H1 (cell line): Measurements from ENCODE around the gene GRK7. TPM values are rescaled to one million over a fixed set of nuclear protein-coding genes. Genes with fewer than 3 reads are reported as not detected.

Experiments used
- CTCF ChIA-PET: fragments of 300-600 bp; sonication (Branson Sonifier 250); formaldehyde crosslinking; loops from one replicate; lab custom pipeline; 2021; ENCODE audit not compliant: partially characterized antibody; lab: Charles Lee
- POLR2A ChIA-PET: fragments of 300-600 bp; sonication (Branson Sonifier 250); formaldehyde crosslinking; loops from one replicate; lab custom pipeline; 2021; ENCODE audit warnings: inconsistent platforms; ENCODE audit not compliant: partially characterized antibody; lab: Charles Lee
- DNase-seq, 2 experiments: peaks; one replicate each; pipeline versions ENCODE4 v3.0.0 to v3.0.0-alpha.2; 2010 to 2022; ENCODE audit warnings: low spot score in 2 of 2, low read depth in 1 of 2, mixed read lengths in 1 of 2
- FAIRE-seq: peaks from 2 replicates; lab custom pipeline; 2011; peaks lifted over from hg19 to GRCh38; lab: Jason Lieb, UNC
- H2AFZ ChIP-seq: 2 replicates; pipeline ENCODE4 v1.8.1; 2012; ENCODE audit warnings: low read length, inconsistent platforms
- H2AK5ac ChIP-seq: 2 replicates; pipeline ENCODE4 v1.6.1; 2013; ENCODE audit warnings: low read depth, low read length
- H2BK120ac ChIP-seq: replicated peaks from 2 replicates; pipeline ENCODE3; 2013; ENCODE audit warnings: low read depth, low read length, inconsistent platforms
- H2BK12ac ChIP-seq: 2 replicates; pipeline ENCODE4 v1.6.1; 2013; ENCODE audit warnings: low read depth, low read length
- H2BK15ac ChIP-seq: 2 replicates; pipeline ENCODE4 v1.6.1; 2013; ENCODE audit warnings: low read length
- H2BK20ac ChIP-seq: 2 replicates; pipeline ENCODE4 v1.6.1; 2013; ENCODE audit warnings: low read length
- H2BK5ac ChIP-seq: 2 replicates; pipeline ENCODE4 v1.6.1; 2013; ENCODE audit warnings: low read depth, low read length
- H3K14ac ChIP-seq: 2 replicates; pipeline ENCODE4 v1.6.1; 2013; ENCODE audit warnings: inconsistent platforms; ENCODE audit not compliant: insufficient read length
- H3K18ac ChIP-seq: 2 replicates; pipeline ENCODE4 v1.6.1; 2013; ENCODE audit warnings: low read length; ENCODE audit errors: extremely low read depth
- H3K23ac ChIP-seq: 2 replicates; pipeline ENCODE4 v1.6.1; 2013; ENCODE audit warnings: inconsistent platforms; ENCODE audit not compliant: insufficient read length
- H3K23me2 ChIP-seq: 2 replicates; pipeline ENCODE4 v1.6.1; 2013; ENCODE audit warnings: low read depth, low read length
- H3K27ac ChIP-seq: 2 replicates; pipeline ENCODE4 v1.6.1; 2011; ENCODE audit warnings: low read depth, low read length, inconsistent platforms
- H3K27me3 ChIP-seq, 4 experiments: replicated peaks in 1 of 4; 1 replicate in 1 of 4; 2 replicates in 3 of 4; pipeline versions ENCODE4 v1.6.1 to v1.8.1; 2011 to 2013; ENCODE audit warnings: low read length in 3 of 4, mild to moderate bottlenecking in 3 of 4, inconsistent platforms in 2 of 4, mixed read lengths in 2 of 4, moderate library complexity in 1 of 4; ENCODE audit not compliant: control insufficient read depth in 3 of 4, insufficient read depth in 3 of 4; ENCODE audit errors: extremely low read depth in 1 of 4
- H3K36me3 ChIP-seq, 4 experiments: 2 replicates each; pipeline versions ENCODE4 v1.6.1 to v1.8.1; 2011 to 2013; ENCODE audit warnings: mild to moderate bottlenecking in 4 of 4, low read length in 3 of 4, moderate library complexity in 2 of 4, control low read depth in 1 of 4, inconsistent platforms in 1 of 4; ENCODE audit not compliant: insufficient read depth in 4 of 4, control insufficient read depth in 2 of 4
- H3K4ac ChIP-seq: replicated peaks from 2 replicates; pipeline ENCODE3; 2013; ENCODE audit warnings: low read length, low read depth, mixed read lengths, inconsistent platforms; ENCODE audit not compliant: insufficient read length
- H3K4me1 ChIP-seq, 4 experiments: replicated peaks in 1 of 4; 1 replicate in 1 of 4; 2 replicates in 3 of 4; pipeline versions ENCODE4 v1.6.1 to v1.8.1; 2011 to 2013; ENCODE audit warnings: low read length in 3 of 4, inconsistent platforms in 2 of 4, mixed read lengths in 1 of 4; ENCODE audit not compliant: insufficient read depth in 4 of 4, control insufficient read depth in 3 of 4
- H3K4me2 ChIP-seq, 2 experiments: 2 replicates each; pipeline versions ENCODE4 v1.6.1 to v1.8.1; 2011 to 2013; ENCODE audit warnings: low read depth in 2 of 2, low read length in 2 of 2, control low read depth in 1 of 2, inconsistent platforms in 1 of 2, mild to moderate bottlenecking in 1 of 2; ENCODE audit not compliant: insufficient read depth in 1 of 2
- H3K4me3 ChIP-seq, 4 experiments: fragments of 200-600, 300-600 bp in 1 of 4; sonication (generic), shearing (Covaris generic), sonication (Bioruptor Twin) in 1 of 4; 2 replicates each; pipeline versions ENCODE4 v1.5.1 to v1.8.1; 2011 to 2016; ENCODE audit warnings: low read length in 4 of 4, low read depth in 3 of 4, control low read depth in 2 of 4, inconsistent platforms in 2 of 4, mild to moderate bottlenecking in 2 of 4, mixed read lengths in 1 of 4, moderate library complexity in 1 of 4; ENCODE audit not compliant: insufficient read depth in 2 of 4; ENCODE audit errors: extremely low read depth in 1 of 4
- H3K56ac ChIP-seq: replicated peaks from 2 replicates; pipeline ENCODE3; 2013; ENCODE audit warnings: low read depth, mild to moderate bottlenecking, mixed read lengths, low read length, inconsistent platforms; ENCODE audit not compliant: insufficient read length
- H3K79me1 ChIP-seq: 2 replicates; pipeline ENCODE4 v1.6.1; 2013; ENCODE audit warnings: low read depth, low read length, control low read depth
- H3K79me2 ChIP-seq, 2 experiments: 2 replicates each; pipeline versions ENCODE4 v1.6.1 to v1.8.1; 2012 to 2013; ENCODE audit warnings: low read length in 2 of 2, mild to moderate bottlenecking in 2 of 2, inconsistent platforms in 1 of 2; ENCODE audit not compliant: insufficient read depth in 2 of 2, control insufficient read depth in 1 of 2
- H3K9ac ChIP-seq, 4 experiments: replicated peaks in 1 of 4; 1 replicate in 1 of 4; 2 replicates in 3 of 4; pipeline versions ENCODE4 v1.6.1 to v1.8.1; 2011 to 2013; ENCODE audit warnings: low read depth in 3 of 4, low read length in 3 of 4, control low read depth in 2 of 4, mild to moderate bottlenecking in 2 of 4, moderate library complexity in 2 of 4, inconsistent platforms in 1 of 4; ENCODE audit errors: extremely low read depth in 1 of 4
- H3K9me3 ChIP-seq, 2 experiments: 2 replicates each; pipeline versions ENCODE4 v1.6.1 to v1.8.1; 2012 to 2013; ENCODE audit warnings: mild to moderate bottlenecking in 2 of 2, moderate library complexity in 2 of 2, control low read depth in 1 of 2, inconsistent platforms in 1 of 2, low read depth in 1 of 2, low read length in 1 of 2, mixed read lengths in 1 of 2; ENCODE audit not compliant: insufficient read depth in 2 of 2
- H4K20me1 ChIP-seq, 2 experiments: replicated peaks in 1 of 2; 2 replicates each; pipeline versions ENCODE3 to v1.8.1; 2011 to 2013; ENCODE audit warnings: inconsistent platforms in 2 of 2, low read length in 2 of 2, mild to moderate bottlenecking in 1 of 2; ENCODE audit not compliant: insufficient read depth in 2 of 2, control insufficient read depth in 1 of 2
- H4K5ac ChIP-seq: 2 replicates; pipeline ENCODE4 v1.6.1; 2013; ENCODE audit warnings: low read length, low read depth, mixed read lengths, inconsistent platforms; ENCODE audit not compliant: insufficient read length
- H4K8ac ChIP-seq: 2 replicates; pipeline ENCODE4 v1.8.0; 2013; ENCODE audit warnings: mild to moderate bottlenecking, moderate library complexity, low read length, inconsistent platforms; ENCODE audit not compliant: insufficient read depth; ENCODE audit errors: extremely low read depth
- H4K91ac ChIP-seq: replicated peaks from 2 replicates; pipeline ENCODE3; 2013; ENCODE audit warnings: low read length, mixed read lengths, inconsistent platforms; ENCODE audit not compliant: insufficient read length
- BCL11A ChIP-seq, 2 experiments: IDR thresholded peaks; one replicate each; pipeline ENCODE4 v1.6.1; 2011; ENCODE audit warnings: low read depth in 2 of 2, low read length in 2 of 2, mild to moderate bottlenecking in 2 of 2
- HDAC2 ChIP-seq, 2 experiments: fragments of 300-600 bp in 1 of 2; sonication (generic) in 1 of 2; IDR thresholded peaks; 2 replicates each; pipeline ENCODE4 v1.6.1; 2011 to 2012; ENCODE audit warnings: low read depth in 2 of 2, low read length in 2 of 2, mild to moderate bottlenecking in 2 of 2, moderate library complexity in 2 of 2, borderline replicate concordance in 1 of 2, inconsistent platforms in 1 of 2
- KDM4A ChIP-seq: IDR thresholded peaks from one replicate; pipeline ENCODE4 v1.7.1; 2012; ENCODE audit warnings: low read depth, mild to moderate bottlenecking, moderate library complexity, low read length, inconsistent platforms; ENCODE audit not compliant: severe bottlenecking
- SIX5 ChIP-seq: IDR thresholded peaks from 2 replicates; pipeline ENCODE4 v1.6.1; 2011; ENCODE audit warnings: mild to moderate bottlenecking, low read depth, low read length
- TAF7 ChIP-seq: optimal IDR thresholded peaks from 2 replicates; pipeline ENCODE3; 2011; ENCODE audit warnings: low read depth, mild to moderate bottlenecking, inconsistent platforms, low read length, moderate library complexity, borderline replicate concordance
- TEAD4 ChIP-seq: IDR thresholded peaks from 2 replicates; pipeline ENCODE4 v1.6.1; 2012; ENCODE audit warnings: low read depth, low read length, inconsistent platforms, mixed read lengths
- WGBS, 2 experiments: shearing (Covaris generic) in 1 of 2; methylation state at CpG; one replicate each; pipeline versions ENCODE4 v1.1.6 to v1.1.7; 2013 to 2015; ENCODE audit warnings: low lambda C conversion rate in 2 of 2, mixed read lengths in 2 of 2, inconsistent platforms in 1 of 2, low coverage in 1 of 2, missing lambda C conversion rate in 1 of 2; ENCODE audit not compliant: insufficient replicate concordance in 2 of 2, insufficient coverage in 1 of 2, insufficient read length in 1 of 2; ENCODE audit errors: extremely low coverage in 1 of 2, missing lambda C conversion rate in 1 of 2; 5-methylcytosine and 5-hydroxymethylcytosine counted together
- polyA plus RNA-seq, 7 experiments: library from polyadenylated mRNA; depleted of rRNA in 3 of 7; stranded (reverse) in 5 of 7; unstranded in 2 of 7; fragments of >200 nt in 5 of 7; fragments of 200-250 nt in 2 of 7; gene quantifications; 1 replicate in 5 of 7; 2 replicates in 1 of 7; 4 replicates in 1 of 7; pipeline versions ENCODE4 v1.2.1 to v1.2.3, GENCODE V29; 2011 to 2013; ENCODE audit warnings: missing spikeins in 2 of 7, mixed read lengths in 2 of 7
- total RNA-seq: library from RNA; stranded (reverse); fragmentation: NEBNext Ultra II Directional; extraction: Animal tissue kit (Norgen Biotek cat#: 25700); gene quantifications from 2 replicates; pipeline ENCODE4 v1.2.1, GENCODE V29; 2021

Gene GRK7
- total and polyA plus RNA-seq, 2 of the 8 experiments (the other 6 are each of a cell fraction or from before 2014, with no cell fraction given), result not detected

DNA sequence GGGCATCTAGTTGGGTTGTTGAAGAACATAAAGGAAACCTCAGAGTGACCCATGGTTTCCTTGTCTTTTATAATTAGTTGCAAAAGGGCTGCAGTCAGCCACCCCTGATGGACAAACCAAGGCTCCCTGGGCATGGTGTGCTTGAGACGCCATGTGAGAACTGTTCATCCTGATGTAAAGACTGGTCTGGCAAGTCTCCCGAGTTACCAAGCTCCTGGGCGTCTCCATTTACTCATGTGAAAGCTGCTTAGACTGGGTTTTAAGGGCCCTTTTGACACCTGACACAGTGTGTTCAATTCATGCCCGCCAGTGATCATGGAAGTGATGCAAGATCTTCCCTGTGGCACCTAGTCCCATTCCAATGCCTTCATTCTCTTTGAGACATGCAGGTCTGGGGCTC is 49.4 kb downstream of the GRK7 start:
- H3K4me3 ChIP-seq, result no peak overlapping the region
- no peaks in the 10 kb centered on the region for H3K79me2 ChIP-seq
- no peak overlapping the region for H2BK15ac ChIP-seq
- no peaks in the 10 kb centered on the region for H3K36me3 ChIP-seq
- no peak for TF ChIP-seq HDAC2 (IDR thresholded peaks at IDR 0.05; ENCODE audit: borderline replicate concordance in 1 of 2, low read depth in 2 of 2, low read length in 2 of 2)
- no peak for TF ChIP-seq TAF7
- TF ChIP-seq SIX5, result no peak
- no peak for TF ChIP-seq BCL11A (IDR thresholded peaks at IDR 0.05; ENCODE audit: low read depth in 2 of 2, low read length in 2 of 2)
- TF ChIP-seq KDM4A, result no peak
- no peak for TF ChIP-seq TEAD4
- H2AFZ ChIP-seq, result no peak overlapping the region
- H4K5ac ChIP-seq, result no peak overlapping the region
- FAIRE-seq (no peak), DNase-seq (no peak)
- peaks cover 0 to 1% of the 10 kb centered on the region in 2 experiments for H4K20me1 ChIP-seq
- no peaks in the 10 kb centered on the region for H3K4me1 ChIP-seq
- H4K91ac ChIP-seq, result no peak overlapping the region
- no peak overlapping the region for H3K56ac ChIP-seq
- H2BK12ac ChIP-seq, result no peak overlapping the region
- H3K18ac ChIP-seq, result no peak overlapping the region
- CTCF ChIA-PET, result no interaction called here
- POLR2A ChIA-PET, result interaction anchor here (0.6 kb wide), 1 partner anchor 385 kb away, joined by 3 read pairs; no protein-coding TSS in a partner anchor
- no peak overlapping the region for H2BK5ac ChIP-seq
- H3K4ac ChIP-seq, result no peak overlapping the region
- H3K4me2 ChIP-seq, result no peak overlapping the region
- no peak overlapping the region for H3K14ac ChIP-seq
- H2BK120ac ChIP-seq, result no peak overlapping the region
- H3K23me2 ChIP-seq, result no peaks in the 10 kb centered on the region; the same call in 1 of the 2 replicates
- no peaks in the 10 kb centered on the region for H3K79me1 ChIP-seq
- WGBS, 2 experiments, result 65% methylated on average over 4 of the region's 4 CpGs; no CpG with 5 or more reads in 1 of the 2 experiments
- no peaks in the 10 kb centered on the region; a peak in 1 of 7 replicates for H3K27me3 ChIP-seq
- H3K27ac ChIP-seq, result no peak overlapping the region
- H2AK5ac ChIP-seq, result no peak overlapping the region
- H2BK20ac ChIP-seq, result no peak overlapping the region
- no peak overlapping the region for H3K23ac ChIP-seq
- no peak overlapping the region for H3K9ac ChIP-seq
- 0 out of 4 replicates have a peak, but pooled peaks cover 0 to 5% of the 10 kb centered on the region in 2 experiments for H3K9me3 ChIP-seq
- H4K8ac ChIP-seq, result no peak overlapping the region
